ENCODE measurements around the gene SLC4A9.

DNA sequence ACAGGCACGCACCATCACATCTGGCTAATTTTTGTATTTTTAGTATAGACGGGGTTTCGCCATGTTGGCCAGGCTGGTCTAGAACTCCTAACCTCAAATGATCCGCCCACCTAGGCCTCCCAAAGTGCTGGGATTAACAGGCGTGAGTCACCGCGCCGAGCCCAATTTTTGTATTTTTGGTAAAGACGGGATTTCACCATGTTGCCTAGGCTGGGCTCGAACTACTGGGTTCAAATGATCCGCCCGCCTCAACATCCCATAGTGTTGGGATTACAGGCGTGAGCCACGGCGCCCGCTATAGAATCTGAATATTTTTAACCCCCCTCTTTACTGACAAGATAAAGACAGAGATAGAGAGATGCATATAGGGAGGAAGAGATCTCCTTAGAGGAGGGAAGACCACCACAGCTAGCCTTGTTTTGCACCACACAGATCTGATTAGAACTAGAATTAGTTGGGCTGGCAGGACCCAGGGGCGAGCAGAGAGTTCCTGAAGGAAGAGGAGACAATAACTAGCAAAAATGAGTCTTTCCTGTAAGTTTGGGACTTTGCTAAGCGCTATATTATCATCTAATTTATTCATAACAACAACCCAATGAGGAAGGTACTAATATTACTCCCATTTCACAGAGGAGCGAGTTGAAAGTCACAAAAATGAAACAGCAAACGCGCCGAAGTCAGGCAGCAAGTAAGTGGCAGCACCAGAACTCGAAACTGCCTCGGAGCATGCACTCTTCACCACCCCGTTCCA lies 40.2 kb downstream of the SLC4A9 start:
- TF ChIP-seq FOXM1 (IDR thresholded peaks at IDR 0.05; ENCODE audit: borderline replicate concordance) (no peak), ELF4 (IDR thresholded peaks at IDR 0.05) (no peak), ZNF384 (IDR thresholded peaks at IDR 0.05) (no peak), LEF1 (IDR thresholded peaks at IDR 0.05; ENCODE audit: borderline replicate concordance) (no peak), FOXA1 (IDR thresholded peaks at IDR 0.05) (no peak), BHLHE40 (IDR thresholded peaks at IDR 0.05; ENCODE audit: borderline replicate concordance) (no peak), SUZ12 (IDR thresholded peaks at IDR 0.05) (no peak), TARDBP (IDR thresholded peaks at IDR 0.05) (no peak)
- TF ChIP-seq, protein P1, sequence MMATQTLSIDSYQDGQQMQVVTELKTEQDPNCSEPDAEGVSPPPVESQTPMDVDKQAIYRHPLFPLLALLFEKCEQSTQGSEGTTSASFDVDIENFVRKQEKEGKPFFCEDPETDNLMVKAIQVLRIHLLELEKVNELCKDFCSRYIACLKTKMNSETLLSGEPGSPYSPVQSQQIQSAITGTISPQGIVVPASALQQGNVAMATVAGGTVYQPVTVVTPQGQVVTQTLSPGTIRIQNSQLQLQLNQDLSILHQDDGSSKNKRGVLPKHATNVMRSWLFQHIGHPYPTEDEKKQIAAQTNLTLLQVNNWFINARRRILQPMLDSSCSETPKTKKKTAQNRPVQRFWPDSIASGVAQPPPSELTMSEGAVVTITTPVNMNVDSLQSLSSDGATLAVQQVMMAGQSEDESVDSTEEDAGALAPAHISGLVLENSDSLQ (IDR thresholded peaks at IDR 0.05): no peak

Measured in HEK293T (cell line).